Mesenchymal stem cell (in vitro differentiated cells and primary cell): Measurements from ENCODE around the gene TMEM50A.

ENCODE experiments used
- DNase-seq: peaks from one replicate; pipeline ENCODE4 v3.0.0-alpha.2; 2013
- H2AFZ ChIP-seq: one replicate; pipeline ENCODE4 v1.6.1; 2013; ENCODE audit warnings: low read depth, mild to moderate bottlenecking, control low read depth, inconsistent platforms, low read length, moderate library complexity
- H2AK5ac ChIP-seq: 2 replicates; pipeline ENCODE4 v1.6.1; 2013; ENCODE audit warnings: low read length, moderate library complexity, mild to moderate bottlenecking, inconsistent platforms; ENCODE audit not compliant: severe bottlenecking
- H2BK120ac ChIP-seq: one replicate; pipeline ENCODE4 v1.6.1; 2013; ENCODE audit warnings: low read depth, mild to moderate bottlenecking, inconsistent platforms, low read length, moderate library complexity
- H2BK12ac ChIP-seq, 2 experiments: one replicate each; pipeline ENCODE4 v1.6.1; 2013; ENCODE audit warnings: inconsistent platforms in 2 of 2, low read length in 2 of 2, mild to moderate bottlenecking in 2 of 2, moderate library complexity in 2 of 2, control low read depth in 1 of 2
- H2BK15ac ChIP-seq: one replicate; pipeline ENCODE4 v1.6.1; 2013; ENCODE audit warnings: mild to moderate bottlenecking, low read depth, inconsistent platforms; ENCODE audit not compliant: poor library complexity, severe bottlenecking
- H2BK5ac ChIP-seq: 2 replicates; pipeline ENCODE4 v1.6.1; 2013; ENCODE audit warnings: low read depth, mild to moderate bottlenecking, low read length, control low read depth, inconsistent platforms; ENCODE audit not compliant: poor library complexity, severe bottlenecking
- H3K14ac ChIP-seq, 2 experiments: one replicate each; pipeline ENCODE4 v1.6.1; 2013; ENCODE audit warnings: inconsistent platforms in 2 of 2, low read length in 2 of 2, control low read depth in 1 of 2, mild to moderate bottlenecking in 1 of 2, moderate library complexity in 1 of 2
- H3K18ac ChIP-seq, 2 experiments: one replicate each; pipeline ENCODE4 v1.6.1; 2013; ENCODE audit warnings: inconsistent platforms in 2 of 2, low read length in 2 of 2, control low read depth in 1 of 2, low read depth in 1 of 2, mild to moderate bottlenecking in 1 of 2
- H3K23ac ChIP-seq, 2 experiments: one replicate each; pipeline ENCODE4 v1.6.1; 2013; ENCODE audit warnings: inconsistent platforms in 2 of 2, low read length in 2 of 2, mild to moderate bottlenecking in 2 of 2, moderate library complexity in 2 of 2, control low read depth in 1 of 2
- H3K27ac ChIP-seq: 2 replicates; pipeline ENCODE4 v1.5.1; 2013; ENCODE audit warnings: mild to moderate bottlenecking, moderate library complexity, low read length, control low read depth, inconsistent platforms; ENCODE audit not compliant: poor library complexity, severe bottlenecking
- H3K27me3 ChIP-seq, 2 experiments: 2 replicates each; pipeline versions ENCODE4 v1.6.1 to v1.7.0; 2013; ENCODE audit warnings: low read length in 2 of 2, mild to moderate bottlenecking in 2 of 2, moderate library complexity in 2 of 2, control low read depth in 1 of 2, inconsistent platforms in 1 of 2; ENCODE audit not compliant: control insufficient read depth in 1 of 2, insufficient read depth in 1 of 2
- H3K36me3 ChIP-seq, 2 experiments: 2 replicates each; pipeline versions ENCODE4 v1.6.1 to v1.7.0; 2013; ENCODE audit warnings: low read length in 2 of 2, control low read depth in 1 of 2, inconsistent platforms in 1 of 2, low read depth in 1 of 2, mild to moderate bottlenecking in 1 of 2; ENCODE audit not compliant: insufficient read depth in 2 of 2, control insufficient read depth in 1 of 2
- H3K4ac ChIP-seq, 2 experiments: one replicate each; pipeline ENCODE4 v1.6.1; 2013; ENCODE audit warnings: inconsistent platforms in 2 of 2, low read length in 2 of 2, mild to moderate bottlenecking in 2 of 2, moderate library complexity in 2 of 2, control low read depth in 1 of 2, low read depth in 1 of 2
- H3K4me1 ChIP-seq: 2 replicates; pipeline ENCODE4 v1.6.1; 2013; ENCODE audit warnings: low read depth, low read length, control low read depth; ENCODE audit not compliant: control insufficient read depth, insufficient read depth
- H3K4me2 ChIP-seq: 2 replicates; pipeline ENCODE4 v1.6.1; 2013; ENCODE audit warnings: low read length, mild to moderate bottlenecking, inconsistent platforms; ENCODE audit not compliant: poor library complexity, severe bottlenecking
- H3K4me3 ChIP-seq, 2 experiments: 2 replicates each; pipeline versions ENCODE4 v1.5.1 to v1.7.0; 2013; ENCODE audit warnings: low read length in 2 of 2, mild to moderate bottlenecking in 2 of 2, control low read depth in 1 of 2, low read depth in 1 of 2; ENCODE audit not compliant: insufficient read depth in 1 of 2
- H3K79me1 ChIP-seq: replicated peaks from 2 replicates; pipeline ENCODE4 v1.6.1; 2013; ENCODE audit warnings: mild to moderate bottlenecking, control low read depth, low read length, inconsistent platforms; ENCODE audit not compliant: poor library complexity, severe bottlenecking
- H3K9ac ChIP-seq: 2 replicates; pipeline ENCODE4 v1.7.0; 2013; ENCODE audit warnings: mild to moderate bottlenecking, low read length, moderate library complexity
- H3K9me3 ChIP-seq: 2 replicates; pipeline ENCODE4 v1.7.0; 2013; ENCODE audit warnings: mild to moderate bottlenecking, low read length; ENCODE audit not compliant: control insufficient read depth
- H4K8ac ChIP-seq: one replicate; pipeline ENCODE4 v1.6.1; 2013; ENCODE audit warnings: inconsistent platforms, mild to moderate bottlenecking, low read length, moderate library complexity
- H4K91ac ChIP-seq: one replicate; pipeline ENCODE4 v1.6.1; 2013; ENCODE audit warnings: mild to moderate bottlenecking, low read length, inconsistent platforms
- WGBS: methylation state at CpG from one replicate; pipeline ENCODE4 v1.1.7; 2013; ENCODE audit warnings: mixed read lengths; 5-methylcytosine and 5-hydroxymethylcytosine counted together

TMEM50A gene

GRCh38 chr1:25355841-25356395 lies 17.8 kb downstream of the TMEM50A start:
- no peak overlapping the region for H4K91ac ChIP-seq
- peak overlapping the region; percentile 22 for H3K9ac ChIP-seq
- H3K4me1 ChIP-seq: no peaks in the 10 kb centered on the region
- no peak overlapping the region for H2BK15ac ChIP-seq
- H3K36me3 ChIP-seq: peaks cover 25 to 86% of the 10 kb centered on the region in 2 experiments
- H3K23ac ChIP-seq: no peak overlapping the region
- no peak overlapping the region for H3K4me3 ChIP-seq
- 97% methylated on average over 6 of the region's 6 CpGs for WGBS
- no peak overlapping the region for H3K14ac ChIP-seq
- H3K27ac ChIP-seq: no peak overlapping the region
- no peak overlapping the region for H2AFZ ChIP-seq
- no peak overlapping the region for H2BK120ac ChIP-seq
- no peak overlapping the region for H2BK12ac ChIP-seq
- H3K4me2 ChIP-seq: no peak overlapping the region
- H2AK5ac ChIP-seq: no peak overlapping the region
- H3K27me3 ChIP-seq: no peaks in the 10 kb centered on the region
- no peak for DNase-seq
- no peaks in the 10 kb centered on the region for H3K9me3 ChIP-seq
- H3K18ac ChIP-seq: no peak overlapping the region
- no peak overlapping the region for H2BK5ac ChIP-seq
- H3K4ac ChIP-seq: no peak overlapping the region
- H4K8ac ChIP-seq: no peak overlapping the region
- peaks cover 16% of the 10 kb centered on the region for H3K79me1 ChIP-seq

GRCh38 chr1:25356441-25356840 lies 18.3 kb downstream of the TMEM50A start:
- H2BK15ac ChIP-seq: no peak overlapping the region
- no peak for DNase-seq
- H2BK5ac ChIP-seq: no peak overlapping the region
- no peak overlapping the region for H3K4me3 ChIP-seq
- no peak overlapping the region for H2AFZ ChIP-seq
- H3K36me3 ChIP-seq: peaks cover 25 to 89% of the 10 kb centered on the region in 2 experiments
- no peak overlapping the region for H2BK120ac ChIP-seq
- H3K27me3 ChIP-seq: no peaks in the 10 kb centered on the region
- no peak overlapping the region for H4K8ac ChIP-seq
- H3K4me2 ChIP-seq: no peak overlapping the region
- no peak overlapping the region for H3K14ac ChIP-seq
- no peak overlapping the region for H3K27ac ChIP-seq
- peaks cover 11% of the 10 kb centered on the region for H3K79me1 ChIP-seq
- no peak overlapping the region for H3K23ac ChIP-seq
- no peak overlapping the region for H4K91ac ChIP-seq
- no peaks in the 10 kb centered on the region for H3K9me3 ChIP-seq
- no peak overlapping the region for H2BK12ac ChIP-seq
- peaks cover 2% of the 10 kb centered on the region for H3K4me1 ChIP-seq
- no peak overlapping the region for H3K4ac ChIP-seq
- H2AK5ac ChIP-seq: no peak overlapping the region
- H3K9ac ChIP-seq: peak overlapping the region; percentile 22
- no peak overlapping the region for H3K18ac ChIP-seq

- H3K27me3 ChIP-seq: no peaks in the 10 kb centered on the region
- H3K36me3 ChIP-seq: peaks cover 25 to 89% of the 10 kb centered on the region in 2 experiments
- H3K4me1 ChIP-seq: peaks cover 2% of the 10 kb centered on the region
- no peak overlapping the region for H4K8ac ChIP-seq
- no peaks in the 10 kb centered on the region for H3K9me3 ChIP-seq
- DNase-seq: no peak
- no peak overlapping the region for H2BK15ac ChIP-seq
- H3K4me2 ChIP-seq: no peak overlapping the region
- H4K91ac ChIP-seq: no peak overlapping the region
- H2AFZ ChIP-seq: no peak overlapping the region
- H3K9ac ChIP-seq: peak overlapping the region; percentile 44
- H3K14ac ChIP-seq: no peak overlapping the region
- H2BK5ac ChIP-seq: no peak overlapping the region
- H2BK12ac ChIP-seq: no peak overlapping the region
- WGBS: no CpG with 5 or more reads among the region's 1 CpG
- no peak overlapping the region for H2AK5ac ChIP-seq
- no peak overlapping the region for H3K4me3 ChIP-seq
- H3K18ac ChIP-seq: no peak overlapping the region
- H3K79me1 ChIP-seq: peaks cover 11% of the 10 kb centered on the region
- H3K23ac ChIP-seq: no peak overlapping the region
- no peak overlapping the region for H2BK120ac ChIP-seq
- no peak overlapping the region for H3K27ac ChIP-seq
- no peak overlapping the region for H3K4ac ChIP-seq
These were observed 18.7 kb downstream of the TMEM50A start for GRCh38 chr1:25356848-25357247.

- Histone ChIP-seq H3K23ac (no peak overlapping the region), H3K36me3 (peaks cover 12 to 57% of the 10 kb centered on the region in 2 experiments), H2BK5ac (no peak overlapping the region), H3K4me2 (no peak overlapping the region), H2AK5ac (no peak overlapping the region), H3K27ac (no peak overlapping the region), H2AFZ (no peak overlapping the region), H3K27me3 (no peaks in the 10 kb centered on the region), H4K91ac (peak overlapping the region; percentile 21), H3K4me3 (no peak overlapping the region), H3K9ac (peak overlapping the region; percentile 41), H3K79me1 (peaks cover 3% of the 10 kb centered on the region), H2BK120ac (peak overlapping the region; percentile 58), H3K4ac (peak overlapping the region in 1 of 2 experiments; percentile 71), H3K18ac (peak overlapping the region; percentile 34 to 66), H2BK15ac (no peak overlapping the region), H3K9me3 (no peaks in the 10 kb centered on the region), H4K8ac (no peak overlapping the region), H2BK12ac (peak overlapping the region in 1 of 2 experiments; percentile 54), H3K4me1 (peaks cover 2% of the 10 kb centered on the region), H3K14ac (no peak overlapping the region)
- peak; percentile 93 for DNase-seq
- 45% methylated on average over 5 of the region's 7 CpGs for WGBS
These were observed 22.8 kb downstream of the TMEM50A start for GRCh38 chr1:25360596-25361581.
